ENCODE results near the gene LMNB1.
A peak's percentile ranks its signal among the peaks of the same experiment; 100 is the strongest.

LMNB1 gene

GRCh38 chr5:126858441-126858840, 81.5 kb downstream of the LMNB1 start:
- no peak overlapping the region for H3K4me3 ChIP-seq (ENCODE audit: low read length)
- TF ChIP-seq CTCF (IDR thresholded peaks at IDR 0.05; ENCODE audit: insufficient read depth, low read depth, low read length, missing control alignments) = no peak
- DNase-seq (ENCODE audit: low read depth) = no peak

DNA sequence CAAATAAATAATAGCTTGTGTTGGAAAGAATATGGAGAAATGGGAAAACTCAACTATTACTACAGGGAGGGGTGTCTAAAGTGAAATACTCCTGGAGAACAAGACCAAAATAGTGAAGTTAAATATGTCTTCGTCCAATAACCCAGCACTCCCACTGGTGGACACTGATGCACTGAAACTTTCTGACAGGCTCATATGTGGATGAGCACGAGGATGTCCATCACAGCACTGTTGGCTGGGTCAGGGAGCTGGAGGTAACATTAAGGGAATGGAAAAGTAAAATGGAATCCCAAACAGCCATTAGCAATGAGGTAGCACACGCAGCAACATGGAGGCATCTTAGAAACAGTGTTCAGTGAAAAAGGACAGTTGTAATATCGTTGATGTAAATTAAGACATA, 86.5 kb downstream of the LMNB1 start:
- TF ChIP-seq CTCF (IDR thresholded peaks at IDR 0.05; ENCODE audit: insufficient read depth, low read depth, low read length, missing control alignments) = no peak

DNA sequence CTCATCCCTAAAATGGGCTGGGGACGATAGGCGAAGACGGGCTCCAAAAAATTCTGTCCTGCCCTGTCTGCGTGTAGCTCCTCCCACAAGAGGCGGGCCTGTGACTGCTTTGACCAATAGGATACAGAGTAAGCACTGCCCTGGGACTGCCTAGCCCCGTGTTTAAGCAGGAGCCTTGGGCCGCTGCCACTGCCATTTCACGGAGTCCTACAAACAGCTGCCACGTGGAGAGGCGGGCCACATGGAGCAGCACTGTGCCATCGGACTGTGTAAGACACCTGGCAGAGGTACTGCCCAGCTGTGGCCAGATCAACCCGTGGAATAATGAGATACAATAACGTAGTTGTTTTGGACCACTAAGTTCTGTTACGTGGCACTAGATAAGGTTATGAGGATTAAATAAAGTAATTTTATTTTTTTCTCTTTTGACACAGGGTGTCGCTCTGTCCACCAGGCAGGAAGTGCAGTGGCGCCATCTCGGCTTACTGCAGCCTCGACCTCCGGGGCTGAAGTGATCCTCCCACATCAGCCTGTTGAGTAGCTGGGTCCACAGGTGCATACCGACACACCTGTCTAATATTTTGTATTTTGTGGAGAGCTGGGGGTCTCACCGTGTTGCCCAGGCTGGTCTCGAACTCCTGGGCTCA, 87.2 kb downstream of the LMNB1 start:
- DNase-seq (ENCODE audit: low read depth) = no peak
- no peak overlapping the region for H3K4me3 ChIP-seq (ENCODE audit: low read length)
- TF ChIP-seq CTCF (IDR thresholded peaks at IDR 0.05; ENCODE audit: insufficient read depth, low read depth, low read length, missing control alignments) = no peak

More for the DNA sequence above, 86.5 kb downstream of the LMNB1 start:
- H3K4me3 ChIP-seq (ENCODE audit: low read length) = no peak overlapping the region
- no peak for DNase-seq (ENCODE audit: low read depth)

DNA sequence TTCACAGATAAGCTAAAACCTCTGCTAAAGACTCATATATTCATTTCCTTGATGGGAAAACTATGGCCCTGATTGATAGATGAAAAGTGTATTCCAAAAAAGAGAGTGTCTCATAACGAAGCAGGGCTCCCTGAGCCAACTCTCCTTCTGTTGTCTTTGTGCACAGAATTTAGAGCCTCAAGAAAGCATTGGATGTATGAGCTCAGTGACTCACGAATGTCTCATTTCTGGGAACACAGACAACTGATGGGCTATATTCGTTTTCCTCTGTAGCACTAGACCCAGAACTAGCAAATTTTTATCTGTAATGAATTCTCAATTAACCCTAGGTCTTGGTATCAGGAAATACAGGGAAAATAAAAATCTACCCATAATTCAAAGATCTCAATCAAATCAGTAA, 88.4 kb downstream of the LMNB1 start:
- peak; percentile 52 for DNase-seq (ENCODE audit: low read depth)
- H3K4me3 ChIP-seq (ENCODE audit: low read length) = no peak overlapping the region
- no peak for TF ChIP-seq CTCF (IDR thresholded peaks at IDR 0.05; ENCODE audit: insufficient read depth, low read depth, low read length, missing control alignments)

DNA sequence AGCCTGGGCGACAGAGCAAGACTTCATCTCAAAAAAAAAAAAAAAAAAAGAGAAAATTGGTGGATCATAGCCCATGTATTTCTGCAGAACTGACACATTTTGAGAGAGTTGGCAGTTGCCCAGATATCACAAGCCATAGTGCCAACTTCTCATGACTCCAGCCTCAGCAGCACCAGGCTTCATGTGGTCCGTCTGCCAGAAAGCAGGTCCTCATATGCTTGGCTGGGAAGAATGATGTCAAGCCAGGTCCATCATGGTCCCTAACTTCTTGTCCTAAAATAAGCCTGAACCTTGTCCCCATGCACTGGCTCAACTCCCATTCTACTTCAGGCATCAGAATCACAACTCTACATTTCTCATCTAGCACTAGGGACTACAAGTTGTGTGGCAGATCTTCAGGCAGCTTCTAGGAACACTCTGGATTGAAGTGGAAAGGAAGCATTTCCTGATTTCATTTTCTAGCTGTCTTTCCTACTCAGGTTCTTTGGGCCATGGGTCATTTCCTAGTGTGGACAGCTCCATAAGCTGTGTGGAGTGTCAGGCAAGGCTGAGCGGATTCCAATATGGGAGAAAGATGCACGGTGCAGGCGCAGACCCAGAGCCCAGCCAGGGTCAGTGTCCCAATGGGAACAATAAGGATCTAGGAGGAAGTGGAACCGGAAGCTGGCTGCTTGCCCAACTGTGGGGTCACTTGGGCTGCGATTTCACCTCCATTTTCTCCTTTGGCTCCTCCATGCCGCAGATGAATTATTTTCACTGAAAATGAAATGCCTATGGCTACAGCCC, 90.1 kb downstream of the LMNB1 start:
- no peak for DNase-seq (ENCODE audit: low read depth)
- no peak for TF ChIP-seq CTCF (IDR thresholded peaks at IDR 0.05; ENCODE audit: insufficient read depth, low read depth, low read length, missing control alignments)
- no peak overlapping the region for H3K4me3 ChIP-seq (ENCODE audit: low read length)

DNA sequence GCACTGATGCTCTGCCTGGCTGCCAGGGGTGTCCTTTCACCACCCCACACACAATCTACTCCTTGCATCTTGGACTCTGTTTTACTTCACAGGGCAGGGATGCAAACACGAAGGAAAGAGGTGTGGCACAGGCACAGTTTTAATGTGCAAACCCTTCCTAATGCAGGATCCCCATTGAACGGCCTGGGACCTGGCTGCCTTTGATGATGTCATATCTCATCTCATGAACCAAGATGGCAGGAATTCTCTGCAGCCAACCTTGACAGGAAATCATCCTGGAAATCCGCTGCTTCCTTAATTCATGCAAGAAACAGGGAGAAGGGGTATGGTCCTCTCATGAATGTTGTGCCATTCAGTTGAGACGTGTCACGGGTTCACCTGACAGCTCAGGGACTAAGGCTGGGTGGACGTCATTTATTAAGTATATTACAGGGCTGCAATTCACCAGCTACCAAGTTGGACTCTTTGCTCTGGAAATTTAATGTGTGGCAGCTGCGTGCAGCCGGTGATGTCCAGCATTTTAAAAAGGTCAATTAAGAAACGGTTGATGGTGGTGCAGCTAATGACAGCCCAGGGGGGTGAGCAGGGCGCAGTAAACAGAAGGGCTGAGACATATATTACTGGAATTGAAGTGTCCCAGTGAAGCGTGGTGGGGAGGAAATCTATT, 91.5 kb downstream of the LMNB1 start:
- no peak for TF ChIP-seq CTCF (IDR thresholded peaks at IDR 0.05; ENCODE audit: insufficient read depth, low read depth, low read length, missing control alignments)
- no peak overlapping the region for H3K4me3 ChIP-seq (ENCODE audit: low read length)
- DNase-seq (ENCODE audit: low read depth) = no peak
